Measurements from ENCODE around the gene CAPRIN1. TPM values are rescaled to one million over a fixed set of nuclear protein-coding genes. Genes with fewer than 3 reads are reported as not detected.

CAPRIN1 gene
- total RNA-seq, 1 donor from 2014 or later = 252 TPM

DNA sequence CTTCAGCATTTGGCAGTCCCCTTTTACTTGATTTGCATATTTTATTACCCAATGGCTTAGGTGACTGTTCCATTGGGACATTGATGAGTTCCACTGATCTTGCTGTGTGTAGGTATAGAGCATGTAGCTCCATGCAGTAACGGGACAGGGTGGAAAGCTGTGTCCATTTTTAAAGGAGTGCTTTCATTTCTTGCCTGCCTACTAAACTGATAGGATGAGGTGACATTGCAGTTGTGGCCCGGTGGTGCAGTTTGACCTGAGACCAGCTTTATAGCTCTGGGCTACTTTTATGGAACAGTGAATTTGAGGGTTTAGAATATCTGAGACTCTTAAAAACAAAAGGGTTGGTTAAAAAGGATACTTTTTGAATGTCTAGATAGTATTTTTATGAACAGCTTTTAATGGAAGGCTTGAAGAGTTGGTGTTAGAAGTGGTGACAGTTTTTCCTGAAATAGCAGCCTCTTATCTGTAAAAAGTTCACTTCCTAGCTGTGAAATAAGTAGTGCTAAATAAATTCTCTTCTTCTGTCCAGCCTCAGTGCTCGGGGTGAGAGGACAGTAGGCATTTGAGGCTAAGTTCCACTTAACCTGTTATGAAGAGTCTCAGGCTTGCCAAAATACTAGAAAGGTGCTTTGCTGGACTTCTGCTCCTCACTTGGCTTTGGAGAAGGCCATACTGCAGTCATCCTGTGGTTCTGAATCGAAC is 80.9 kb downstream of the CAPRIN1 start:
- no peak for DNase-seq (ENCODE audit: extremely low spot score, unreplicated experiment)
- Mint-ChIP-seq H3K4me3 (ENCODE audit: unreplicated experiment) (no peak overlapping the region), H3K27ac (ENCODE audit: unreplicated experiment) (no peak overlapping the region), H3K9me3 (ENCODE audit: unreplicated experiment) (no peaks in the 10 kb centered on the region), H3K4me1 (ENCODE audit: unreplicated experiment) (no peaks in the 10 kb centered on the region), H3K27me3 (ENCODE audit: unreplicated experiment) (no peaks in the 10 kb centered on the region), H3K36me3 (ENCODE audit: unreplicated experiment) (peaks cover 67% of the 10 kb centered on the region)
- TF ChIP-seq, protein P1, sequence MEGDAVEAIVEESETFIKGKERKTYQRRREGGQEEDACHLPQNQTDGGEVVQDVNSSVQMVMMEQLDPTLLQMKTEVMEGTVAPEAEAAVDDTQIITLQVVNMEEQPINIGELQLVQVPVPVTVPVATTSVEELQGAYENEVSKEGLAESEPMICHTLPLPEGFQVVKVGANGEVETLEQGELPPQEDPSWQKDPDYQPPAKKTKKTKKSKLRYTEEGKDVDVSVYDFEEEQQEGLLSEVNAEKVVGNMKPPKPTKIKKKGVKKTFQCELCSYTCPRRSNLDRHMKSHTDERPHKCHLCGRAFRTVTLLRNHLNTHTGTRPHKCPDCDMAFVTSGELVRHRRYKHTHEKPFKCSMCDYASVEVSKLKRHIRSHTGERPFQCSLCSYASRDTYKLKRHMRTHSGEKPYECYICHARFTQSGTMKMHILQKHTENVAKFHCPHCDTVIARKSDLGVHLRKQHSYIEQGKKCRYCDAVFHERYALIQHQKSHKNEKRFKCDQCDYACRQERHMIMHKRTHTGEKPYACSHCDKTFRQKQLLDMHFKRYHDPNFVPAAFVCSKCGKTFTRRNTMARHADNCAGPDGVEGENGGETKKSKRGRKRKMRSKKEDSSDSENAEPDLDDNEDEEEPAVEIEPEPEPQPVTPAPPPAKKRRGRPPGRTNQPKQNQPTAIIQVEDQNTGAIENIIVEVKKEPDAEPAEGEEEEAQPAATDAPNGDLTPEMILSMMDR (IDR thresholded peaks at IDR 0.05) = no peak

DNA sequence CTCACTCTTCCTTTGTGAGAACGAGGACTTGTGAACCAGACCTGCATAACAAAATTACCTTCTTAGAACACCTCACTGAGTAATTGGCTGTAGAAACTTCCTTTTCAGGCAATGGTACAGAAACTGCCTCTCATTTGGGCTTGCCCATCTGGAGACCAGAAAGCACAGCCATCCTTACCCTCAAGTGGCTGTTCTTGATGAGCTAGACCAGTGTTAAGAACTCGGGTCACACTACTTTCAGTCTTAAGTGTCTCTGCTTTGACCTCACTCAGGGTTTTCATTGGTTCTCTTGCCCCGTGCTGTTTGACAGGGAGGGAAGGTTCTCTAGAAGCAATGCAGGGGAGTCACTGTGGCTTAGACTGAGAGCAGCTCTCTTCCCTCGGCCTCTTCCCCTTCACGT is 83.2 kb downstream of the CAPRIN1 start:
- H3K9me3 Mint-ChIP-seq (ENCODE audit: unreplicated experiment) = no peaks in the 10 kb centered on the region
- TF ChIP-seq, protein P1 (IDR thresholded peaks at IDR 0.05) = no peak
- DNase-seq (ENCODE audit: extremely low spot score, unreplicated experiment) = no peak
- H3K27ac Mint-ChIP-seq (ENCODE audit: unreplicated experiment) = no peak overlapping the region
- H3K36me3 Mint-ChIP-seq (ENCODE audit: unreplicated experiment) = peaks cover 62% of the 10 kb centered on the region
- no peaks in the 10 kb centered on the region for H3K27me3 Mint-ChIP-seq (ENCODE audit: unreplicated experiment)
- H3K4me3 Mint-ChIP-seq (ENCODE audit: unreplicated experiment) = no peak overlapping the region
- no peaks in the 10 kb centered on the region for H3K4me1 Mint-ChIP-seq (ENCODE audit: unreplicated experiment)

DNA sequence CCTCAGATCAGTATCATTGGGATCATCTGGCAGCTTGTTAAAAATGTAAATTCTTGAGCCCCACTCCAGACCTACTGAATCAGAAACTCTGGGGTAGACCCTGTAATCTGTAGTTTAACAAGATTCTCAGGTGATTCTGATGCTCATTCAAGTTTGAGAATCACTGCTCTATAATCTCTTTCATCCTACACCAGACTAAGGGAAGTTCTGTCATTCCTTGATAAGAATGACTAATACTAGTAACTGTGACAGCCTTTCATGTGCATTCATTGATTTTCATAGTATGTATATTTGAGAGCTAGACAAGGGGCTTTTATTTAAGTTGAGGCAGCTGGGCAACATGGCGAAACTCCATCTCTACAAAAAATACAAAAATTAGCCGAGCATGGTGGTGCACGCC is 83.9 kb downstream of the CAPRIN1 start:
- peaks cover 60% of the 10 kb centered on the region for H3K36me3 Mint-ChIP-seq (ENCODE audit: unreplicated experiment)

DNA sequence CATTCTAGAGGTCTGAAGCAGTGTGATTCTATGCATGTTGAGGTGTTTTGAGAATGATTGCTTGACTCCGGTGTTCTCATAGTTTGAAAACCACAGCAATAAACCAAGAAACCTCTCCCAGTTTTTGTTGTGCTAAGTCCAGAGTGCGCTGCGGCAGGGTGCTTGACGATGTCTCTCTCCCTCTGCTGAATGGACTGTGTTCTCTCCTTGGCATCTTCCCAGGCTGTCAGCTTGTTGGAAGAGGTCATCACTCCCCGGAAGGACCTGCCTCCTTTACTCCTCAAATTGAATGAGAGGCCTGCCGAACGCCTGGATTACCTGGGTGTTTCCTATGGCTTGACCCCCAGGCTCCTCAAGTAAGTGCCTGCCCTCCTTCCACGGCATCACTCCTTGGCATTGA is 84.9 kb downstream of the CAPRIN1 start:
- TF ChIP-seq, protein P1 (IDR thresholded peaks at IDR 0.05) = no peak
- Mint-ChIP-seq H3K36me3 (ENCODE audit: unreplicated experiment) (peaks cover 60% of the 10 kb centered on the region), H3K4me3 (ENCODE audit: unreplicated experiment) (no peak overlapping the region), H3K27me3 (ENCODE audit: unreplicated experiment) (no peaks in the 10 kb centered on the region), H3K9me3 (ENCODE audit: unreplicated experiment) (no peaks in the 10 kb centered on the region), H3K27ac (ENCODE audit: unreplicated experiment) (no peak overlapping the region), H3K4me1 (ENCODE audit: unreplicated experiment) (no peaks in the 10 kb centered on the region)
- DNase-seq (ENCODE audit: extremely low spot score, unreplicated experiment) = no peak

More for the DNA sequence above, 83.9 kb downstream of the CAPRIN1 start:
- TF ChIP-seq, protein P1 (IDR thresholded peaks at IDR 0.05) = no peak
- H3K27ac Mint-ChIP-seq (ENCODE audit: unreplicated experiment) = no peak overlapping the region
- no peaks in the 10 kb centered on the region for H3K4me1 Mint-ChIP-seq (ENCODE audit: unreplicated experiment)
- H3K9me3 Mint-ChIP-seq (ENCODE audit: unreplicated experiment) = no peaks in the 10 kb centered on the region
- no peak for DNase-seq (ENCODE audit: extremely low spot score, unreplicated experiment)
- no peak overlapping the region for H3K4me3 Mint-ChIP-seq (ENCODE audit: unreplicated experiment)
- H3K27me3 Mint-ChIP-seq (ENCODE audit: unreplicated experiment) = no peaks in the 10 kb centered on the region

DNA sequence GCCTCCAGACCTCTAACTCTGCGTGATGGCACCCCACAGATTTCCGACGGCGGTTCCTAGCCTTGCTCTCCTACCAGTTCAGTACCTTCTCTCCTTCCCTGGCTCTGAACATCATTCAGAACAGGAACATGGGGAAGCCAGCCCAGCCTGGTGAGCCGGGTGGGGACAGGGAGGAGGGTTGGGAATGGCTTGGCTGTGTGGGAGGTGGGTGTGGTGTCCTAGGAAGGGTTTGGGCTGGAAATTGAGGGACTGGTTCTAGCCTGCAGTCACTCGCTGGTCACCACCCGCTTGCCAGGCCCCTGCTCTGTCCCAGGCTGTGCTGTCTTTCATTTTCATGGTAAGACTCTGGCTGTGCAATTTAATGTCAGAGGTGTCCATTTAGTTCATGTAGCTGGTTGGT is 87.8 kb downstream of the CAPRIN1 start:
- Mint-ChIP-seq H3K4me1 (ENCODE audit: unreplicated experiment) (no peaks in the 10 kb centered on the region), H3K27me3 (ENCODE audit: unreplicated experiment) (no peaks in the 10 kb centered on the region), H3K36me3 (ENCODE audit: unreplicated experiment) (peaks cover 58% of the 10 kb centered on the region), H3K27ac (ENCODE audit: unreplicated experiment) (no peak overlapping the region), H3K4me3 (ENCODE audit: unreplicated experiment) (no peak overlapping the region), H3K9me3 (ENCODE audit: unreplicated experiment) (no peaks in the 10 kb centered on the region)
- TF ChIP-seq, protein P1 (IDR thresholded peaks at IDR 0.05) = no peak
- DNase-seq (ENCODE audit: extremely low spot score, unreplicated experiment) = no peak

All from osteocyte (in vitro differentiated cells).